Muscle layer of duodenum (tissue), 2 donors: ENCODE data around the gene MASTL.

Experiments
- H3K27ac ChIP-seq: one replicate; pipeline ENCODE4 v1.7.0; 2013; ENCODE audit warnings: mild to moderate bottlenecking, low read length
- H3K27me3 ChIP-seq: one replicate; pipeline ENCODE4 v1.7.0; 2013; ENCODE audit warnings: low read depth, mild to moderate bottlenecking, control low read depth, low read length
- H3K36me3 ChIP-seq, 2 donors: one replicate each; pipeline ENCODE4 v1.7.0; 2013; ENCODE audit warnings: low read length in 2 of 2, control low read depth in 1 of 2, mild to moderate bottlenecking in 1 of 2; ENCODE audit not compliant: insufficient read depth in 2 of 2, control insufficient read depth in 1 of 2
- H3K4me1 ChIP-seq, 2 donors: one replicate each; pipeline ENCODE4 v1.7.0; 2013; ENCODE audit warnings: low read length in 2 of 2, mild to moderate bottlenecking in 2 of 2, control low read depth in 1 of 2, moderate library complexity in 1 of 2; ENCODE audit not compliant: insufficient read depth in 2 of 2, control insufficient read depth in 1 of 2
- H3K4me3 ChIP-seq, 2 donors: one replicate each; pipeline ENCODE4 v1.7.0; 2013; ENCODE audit warnings: low read length in 2 of 2, low read depth in 1 of 2, mild to moderate bottlenecking in 1 of 2
- H3K9me3 ChIP-seq, 2 donors: one replicate each; pipeline ENCODE4 v1.7.0; 2013; ENCODE audit warnings: low read length in 2 of 2, control low read depth in 1 of 2, mild to moderate bottlenecking in 1 of 2; ENCODE audit not compliant: control insufficient read depth in 1 of 2
- donor health status: healthy.

MASTL gene

DNA sequence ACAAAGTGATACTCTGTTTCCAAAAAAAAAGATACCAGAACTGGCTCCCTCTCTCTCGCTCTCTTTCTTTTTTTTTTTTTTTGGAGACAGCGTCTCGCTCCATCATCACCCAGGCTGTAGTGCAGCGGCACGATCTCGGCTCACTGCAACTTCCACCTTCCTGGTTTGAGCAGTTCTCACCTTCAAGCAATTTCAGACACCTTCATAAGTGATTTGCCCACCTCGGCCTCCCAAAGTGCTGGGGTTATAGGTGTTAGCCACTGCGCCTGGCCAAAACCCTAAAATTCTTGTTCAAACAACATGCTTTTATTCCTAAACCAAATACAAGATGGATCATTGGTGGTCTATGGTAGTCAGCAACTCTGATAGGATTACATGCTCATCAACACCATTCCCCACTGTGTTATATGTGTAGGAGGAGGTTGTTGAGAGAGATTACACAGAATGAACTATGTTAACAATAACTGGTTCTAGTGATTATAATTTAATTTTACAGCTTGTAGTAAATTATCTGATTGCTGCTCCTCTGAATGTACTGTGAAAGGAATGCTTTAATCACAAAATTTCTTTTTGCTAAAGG, 69.9 kb downstream of the MASTL start:
- Histone ChIP-seq H3K4me1 (no peaks in the 10 kb centered on the region), H3K27me3 (no peaks in the 10 kb centered on the region), H3K27ac (no peak overlapping the region), H3K9me3 (no peaks in the 10 kb centered on the region), H3K4me3 (no peak overlapping the region), H3K36me3 (peaks cover 27 to 33% of the 10 kb centered on the region in 2 donors)

DNA sequence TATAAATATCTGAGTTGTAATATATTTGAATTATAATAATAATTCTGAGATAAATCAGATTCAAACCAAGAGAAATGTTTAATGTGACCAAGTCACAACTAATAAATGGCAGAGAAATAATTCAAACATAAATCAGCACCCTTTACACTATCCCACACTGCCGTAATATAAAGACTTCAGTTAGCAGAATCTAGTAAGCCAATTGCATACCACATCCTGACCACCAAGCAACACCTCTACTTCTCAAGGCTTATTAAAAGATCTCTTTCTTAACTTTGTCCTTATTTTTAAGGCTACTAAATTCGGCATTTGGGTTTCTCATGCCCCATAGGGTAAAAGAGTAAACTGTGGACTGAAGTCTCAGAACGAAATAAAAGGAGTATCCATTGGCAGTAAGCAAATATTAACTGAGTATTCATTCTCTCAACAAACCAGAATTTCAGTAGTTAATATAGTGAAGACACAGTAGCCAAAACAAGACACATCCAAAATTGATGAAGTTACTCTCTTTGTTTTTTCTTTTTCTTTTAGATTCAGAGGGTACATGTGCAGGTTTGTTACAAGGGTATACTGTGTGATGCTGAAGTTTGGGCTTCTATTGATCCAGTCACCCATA, 70.6 kb downstream of the MASTL start:
- Histone ChIP-seq H3K27ac (no peak overlapping the region), H3K4me1 (no peaks in the 10 kb centered on the region), H3K27me3 (no peaks in the 10 kb centered on the region), H3K4me3 (no peak overlapping the region), H3K9me3 (no peaks in the 10 kb centered on the region), H3K36me3 (peaks cover 21 to 34% of the 10 kb centered on the region in 2 donors)

DNA sequence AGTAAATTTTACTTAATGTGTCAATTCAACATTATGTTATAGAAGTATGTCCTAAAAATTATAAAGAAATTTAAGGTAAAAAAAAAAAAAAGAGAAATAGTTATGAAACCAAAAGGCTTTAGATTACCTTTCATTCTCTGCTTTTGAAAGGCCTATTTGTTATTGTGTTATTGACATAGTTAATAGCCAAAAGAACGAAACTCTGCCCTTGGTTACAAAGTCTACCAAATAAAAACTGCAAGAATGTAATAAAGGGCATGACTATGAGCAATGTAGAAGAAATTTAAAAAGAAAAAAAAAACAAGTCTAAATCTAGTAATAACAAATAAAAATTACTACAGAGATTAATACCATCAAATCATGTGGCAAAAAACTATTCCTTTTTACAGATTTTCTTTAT, 74.9 kb downstream of the MASTL start:
- Histone ChIP-seq H3K4me1 (no peaks in the 10 kb centered on the region), H3K4me3 (no peak overlapping the region), H3K9me3 (no peaks in the 10 kb centered on the region), H3K36me3 (peaks cover 4 to 25% of the 10 kb centered on the region in 2 donors), H3K27me3 (no peaks in the 10 kb centered on the region), H3K27ac (no peak overlapping the region)

DNA sequence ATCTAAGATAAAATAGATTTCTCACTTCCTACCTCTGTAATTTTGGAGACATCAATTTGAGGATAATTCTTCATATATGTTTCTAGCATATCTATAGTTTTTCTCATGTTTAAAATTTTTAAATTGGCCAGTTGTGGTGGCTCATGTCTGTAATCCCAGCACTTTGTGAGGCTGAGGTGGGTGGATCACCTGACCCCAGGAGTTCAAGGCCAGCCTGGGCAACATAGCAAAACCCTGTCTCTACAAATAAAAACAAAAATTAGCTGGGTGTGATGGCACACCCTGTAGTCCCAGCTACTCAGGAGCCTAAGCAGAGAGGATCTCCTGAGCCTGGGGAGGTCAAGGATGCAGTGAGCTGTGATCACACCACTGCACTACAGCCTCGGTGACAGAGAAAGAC, 80.6 kb downstream of the MASTL start:
- Histone ChIP-seq H3K27me3 (no peaks in the 10 kb centered on the region), H3K4me1 (peaks cover 0 to 10% of the 10 kb centered on the region in 2 donors), H3K36me3 (peaks cover 0 to 10% of the 10 kb centered on the region in 2 donors), H3K9me3 (no peaks in the 10 kb centered on the region), H3K4me3 (no peak overlapping the region), H3K27ac (no peak overlapping the region)
